GM11168 (cell line): ENCODE results near the gene ISYNA1.
"Not testable (repeated sequence)": the region's sequence is repeated elsewhere in the genome, so short reads cannot be mapped to it uniquely, and the experiment has no call there.

Experiments used
- in situ Hi-C: fragments of 300-500 bp; cut with MboI; formaldehyde crosslinking; loops from one replicate; pipeline ENCODE4 v1.12.0; 2022; ENCODE audit warnings: low sequenced_read_pairs; ENCODE audit not compliant: unreplicated experiment

The ISYNA1 gene

GRCh38 chr19:18421371-18421959, 16.5 kb downstream of the ISYNA1 start:
- in situ Hi-C loops = no loop called here

- in situ Hi-C loops = no loop called here
Observed at GRCh38 chr19:18420930-18421329, 17.0 kb downstream of the ISYNA1 start.

GRCh38 chr19:18419699-18420460, 18.1 kb downstream of the ISYNA1 start:
- in situ Hi-C loops = no loop called here

GRCh38 chr19:18419195-18419698, 18.7 kb downstream of the ISYNA1 start, which contains the start of gene SSBP4:
Gene SSBP4, plus strand, starts transcription at chr19:18419398. Its CDS starts 251 bp downstream, at chr19:18419649.
- in situ Hi-C loops = no loop called here

GRCh38 chr19:18418483-18419194, 19.3 kb downstream of the ISYNA1 start:
- in situ Hi-C loops = no loop called here

- in situ Hi-C loops = no loop called here
Observed at GRCh38 chr19:18418029-18418482, 19.9 kb downstream of the ISYNA1 start.

GRCh38 chr19:18417250-18418028, 20.5 kb downstream of the ISYNA1 start:
- in situ Hi-C loops = no loop called here

- in situ Hi-C loops = no loop called here
Observed at GRCh38 chr19:18416778-18417249, 21.1 kb downstream of the ISYNA1 start.

- in situ Hi-C loops = no loop called here
Observed at GRCh38 chr19:18415178-18415867, 22.6 kb downstream of the ISYNA1 start.

- in situ Hi-C loops = no loop called here
Observed at GRCh38 chr19:18414504-18415177, 23.3 kb downstream of the ISYNA1 start.

- in situ Hi-C loops = no loop called here
Observed at GRCh38 chr19:18412610-18413239, 25.2 kb downstream of the ISYNA1 start.

- in situ Hi-C loops = loop anchor here (5.0 kb wide), 1 partner anchor 66 kb away; the partner anchor contains the start of gene PGPEP1
Observed at GRCh38 chr19:18408053-18408476, 29.9 kb downstream of the ISYNA1 start.

- in situ Hi-C loops = loop anchor here (5.0 kb wide), 1 partner anchor 64 kb away; the partner anchor contains the start of gene PGPEP1
Observed at GRCh38 chr19:18406749-18407148, 31.2 kb downstream of the ISYNA1 start.

- in situ Hi-C loops = loop anchor here (5.0 kb wide), 1 partner anchor 63 kb away; the partner anchor contains the start of gene PGPEP1
Observed at GRCh38 chr19:18405754-18406153, 32.2 kb downstream of the ISYNA1 start.

- in situ Hi-C loops = not testable (repeated sequence)
Observed at GRCh38 chr19:18402455-18403248, 35.3 kb downstream of the ISYNA1 start.

- in situ Hi-C loops = no loop called here
Observed at GRCh38 chr19:18401580-18402112, 36.3 kb downstream of the ISYNA1 start.

- in situ Hi-C loops = no loop called here
Observed at GRCh38 chr19:18399008-18399407, 38.9 kb downstream of the ISYNA1 start.
